ENCODE results near the gene ANXA2.
A peak's percentile ranks its signal among the peaks of the same experiment; 100 is the strongest.

ANXA2 gene

DNA sequence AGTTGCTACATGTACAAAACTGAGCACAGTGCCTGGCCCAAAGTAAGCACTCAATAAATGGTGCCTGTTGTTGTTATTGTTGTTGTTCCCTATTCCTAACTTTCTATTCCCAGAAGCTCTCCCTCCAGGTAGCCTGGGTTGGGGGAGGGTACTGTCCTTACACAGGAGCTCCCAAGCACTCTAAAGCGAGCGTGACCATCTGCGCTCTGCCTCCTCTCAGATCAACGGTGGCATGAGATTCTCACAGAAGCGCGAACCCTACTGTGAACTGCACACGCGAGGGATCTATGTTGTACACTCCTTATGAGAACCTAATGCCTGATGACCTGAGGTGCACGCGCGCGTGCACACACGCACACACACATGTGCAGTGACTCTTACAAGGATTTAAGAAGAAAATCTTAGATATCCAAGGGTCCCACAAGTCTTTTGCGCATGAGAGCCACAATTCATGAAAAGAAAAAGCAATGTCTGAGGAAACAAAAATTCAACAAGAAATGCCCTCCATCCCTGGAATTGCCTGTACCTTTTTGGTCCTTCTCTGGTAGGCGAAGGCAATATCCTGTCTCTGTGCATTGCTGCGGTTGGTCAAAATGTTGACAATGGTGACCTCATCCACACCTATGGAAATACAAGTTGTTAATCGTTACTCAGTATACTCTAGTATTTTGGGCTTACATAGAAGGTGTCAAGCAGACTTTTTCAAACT is 33.7 kb downstream of the ANXA2 start:
- no peak for DNase-seq

DNA sequence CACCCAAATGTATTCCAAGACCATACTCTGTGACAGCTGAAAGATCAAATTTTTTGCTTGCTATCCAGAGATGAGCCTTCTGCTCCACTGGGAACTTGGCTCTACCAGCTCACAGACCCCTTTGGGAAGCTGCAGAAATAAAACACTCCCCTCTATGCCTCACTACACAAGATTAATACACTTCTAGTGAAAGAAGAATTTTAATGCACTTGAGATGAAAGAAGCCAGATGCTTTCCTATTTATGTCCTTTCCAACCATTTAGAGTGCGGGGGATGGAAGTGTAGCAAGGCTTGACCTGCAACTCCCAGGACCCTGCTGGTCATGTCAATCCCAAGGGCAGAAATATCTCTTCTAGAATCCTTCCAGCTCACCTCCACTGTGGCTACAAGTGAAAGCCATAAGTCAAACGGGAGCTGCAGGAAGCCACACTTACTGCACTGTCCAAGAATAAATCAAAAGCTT is 34.7 kb downstream of the ANXA2 start:
- DNase-seq, result peak; percentile 42

DNA sequence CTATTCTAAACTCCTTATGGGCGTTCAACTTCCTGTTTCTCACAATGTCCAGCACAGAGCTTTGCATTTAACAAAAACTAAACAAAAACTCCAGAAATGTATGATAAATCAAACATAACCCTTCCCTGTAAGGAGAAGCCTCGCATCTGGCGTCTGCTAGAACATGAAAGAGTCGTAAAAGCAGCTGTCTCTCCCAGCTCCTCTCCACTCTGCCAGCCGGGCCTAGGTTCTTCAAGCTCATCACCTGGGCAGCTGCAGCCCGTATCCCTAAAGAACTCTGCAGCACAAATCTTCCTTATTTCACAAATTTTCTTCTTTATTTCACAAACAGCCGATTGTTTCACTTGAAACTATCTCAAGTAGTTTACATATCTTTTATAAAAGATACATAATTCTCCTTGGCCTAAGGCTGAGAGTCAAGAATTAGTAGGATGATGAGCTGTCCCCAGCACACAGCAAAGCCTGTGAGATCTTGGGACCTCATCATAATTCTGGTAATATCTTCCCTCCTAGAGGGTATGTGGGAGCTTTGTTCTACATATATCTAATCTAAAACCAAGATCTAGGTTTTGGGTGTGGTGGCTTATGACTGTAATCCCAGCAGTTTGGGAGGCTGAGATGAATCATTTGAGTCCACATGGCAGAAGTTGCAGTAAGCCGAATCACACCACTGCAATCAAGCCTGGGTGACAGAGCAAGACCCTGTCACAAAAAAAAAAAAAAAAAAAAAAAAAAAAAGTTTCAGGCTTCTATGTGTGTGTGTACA is 35.3 kb downstream of the ANXA2 start:
- peak; percentile 42 for DNase-seq

DNA sequence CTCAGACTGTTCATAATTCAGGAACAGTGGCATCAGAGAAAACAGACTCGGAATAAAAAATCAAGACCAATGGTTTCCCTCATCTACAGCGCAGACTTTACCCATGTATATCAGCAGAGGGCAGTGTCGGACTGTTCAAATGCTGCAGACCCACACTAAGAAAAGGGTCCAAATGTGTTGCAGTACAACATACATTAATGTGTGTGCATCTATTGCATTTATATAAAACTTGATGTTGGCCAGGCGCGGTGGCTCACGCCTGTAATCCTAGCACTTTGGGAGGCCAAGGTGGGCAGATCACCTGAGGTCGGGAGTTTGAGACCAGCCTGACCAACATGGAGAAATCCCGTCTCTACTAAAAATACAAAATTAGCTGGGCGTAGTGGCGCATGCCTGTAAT is 38.0 kb downstream of the ANXA2 start:
- peak; percentile 75 for DNase-seq

DNA sequence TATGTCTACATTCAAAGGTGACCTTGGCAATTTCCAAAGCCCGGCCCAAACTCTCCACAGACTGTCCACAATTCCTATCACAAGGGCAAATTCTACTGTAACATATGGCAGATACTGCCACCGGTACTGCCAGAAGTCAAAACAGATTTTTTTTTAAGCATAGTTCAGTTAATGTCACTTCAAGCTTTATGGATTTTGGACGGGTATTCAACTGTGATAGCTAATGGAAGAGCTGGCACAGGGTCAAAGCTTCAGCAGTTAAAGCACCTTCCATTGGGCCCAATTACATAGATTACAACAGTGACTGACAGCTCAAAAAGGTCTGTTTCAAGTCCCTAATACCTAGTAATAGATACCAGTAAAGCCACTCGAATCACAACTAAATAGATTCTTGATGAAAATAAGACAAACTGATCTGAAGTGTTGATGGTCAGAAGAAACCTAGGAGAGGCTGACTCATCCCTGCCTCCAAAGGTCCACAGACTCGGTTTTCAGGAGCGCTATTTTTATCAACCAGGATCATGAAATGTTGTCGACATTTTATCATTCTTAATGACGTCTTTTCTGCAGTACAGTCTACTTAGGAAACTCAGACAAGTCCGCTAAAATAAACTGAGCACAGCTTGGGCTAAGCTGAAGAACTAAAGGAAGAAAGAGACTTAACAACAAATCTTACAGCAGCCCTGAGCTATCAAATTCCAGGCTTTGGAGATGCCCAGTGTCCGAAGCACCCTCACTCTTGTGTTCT is 38.7 kb downstream of the ANXA2 start:
- DNase-seq, result peak; percentile 94

DNA sequence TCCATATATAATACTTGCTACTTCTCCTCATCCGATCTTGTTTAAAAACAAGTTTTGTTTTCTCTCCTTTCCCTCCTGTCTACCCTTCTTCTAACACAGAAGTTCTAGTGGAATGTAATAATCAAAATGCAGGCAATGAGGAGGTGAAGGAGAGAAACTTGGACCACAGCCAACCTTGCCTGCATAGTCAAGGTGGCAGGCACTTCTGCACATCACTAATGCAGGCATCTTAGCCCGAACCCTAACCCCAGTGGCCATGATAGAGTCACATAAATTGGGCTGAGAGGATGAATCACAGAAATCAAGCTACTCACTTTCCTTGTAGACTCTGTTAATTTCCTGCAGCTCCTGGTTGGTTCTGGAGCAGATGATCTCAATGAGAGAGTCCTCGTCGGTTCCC is 41.0 kb downstream of the ANXA2 start:
- no peak for DNase-seq

DNA sequence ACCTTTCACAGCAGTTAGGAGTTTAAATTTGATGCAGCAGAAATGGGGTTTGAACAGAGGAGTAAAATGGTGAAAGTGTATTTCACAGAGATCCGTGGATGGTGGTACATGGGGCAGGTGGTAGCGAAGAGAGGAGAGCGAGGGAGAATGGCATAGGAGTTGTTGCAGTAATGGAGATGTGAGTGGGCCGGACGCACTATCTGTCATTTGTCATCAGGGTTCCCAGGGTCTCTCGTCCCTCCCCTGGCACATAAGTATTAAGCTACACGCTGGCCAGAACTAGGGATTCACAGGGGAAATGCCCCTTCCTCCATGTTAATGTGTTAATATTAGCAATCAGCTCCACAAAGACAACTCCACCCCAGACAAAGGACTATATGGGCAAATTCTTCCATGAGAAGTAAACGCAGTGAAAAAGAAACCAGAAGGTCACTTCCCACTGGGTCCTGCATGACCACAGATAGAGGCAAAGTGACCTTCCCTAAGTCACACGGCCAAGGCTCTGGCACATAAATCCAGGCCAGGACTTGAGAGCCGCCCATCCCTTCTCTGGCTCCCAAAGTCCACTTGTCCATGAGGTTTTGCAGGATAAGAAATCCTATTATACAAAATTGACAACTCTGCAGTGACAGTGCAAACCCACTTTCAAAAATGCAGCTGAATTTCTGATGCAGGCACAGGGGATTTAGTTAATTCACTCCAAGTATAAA is 42.5 kb downstream of the ANXA2 start:
- DNase-seq, result no peak

DNA sequence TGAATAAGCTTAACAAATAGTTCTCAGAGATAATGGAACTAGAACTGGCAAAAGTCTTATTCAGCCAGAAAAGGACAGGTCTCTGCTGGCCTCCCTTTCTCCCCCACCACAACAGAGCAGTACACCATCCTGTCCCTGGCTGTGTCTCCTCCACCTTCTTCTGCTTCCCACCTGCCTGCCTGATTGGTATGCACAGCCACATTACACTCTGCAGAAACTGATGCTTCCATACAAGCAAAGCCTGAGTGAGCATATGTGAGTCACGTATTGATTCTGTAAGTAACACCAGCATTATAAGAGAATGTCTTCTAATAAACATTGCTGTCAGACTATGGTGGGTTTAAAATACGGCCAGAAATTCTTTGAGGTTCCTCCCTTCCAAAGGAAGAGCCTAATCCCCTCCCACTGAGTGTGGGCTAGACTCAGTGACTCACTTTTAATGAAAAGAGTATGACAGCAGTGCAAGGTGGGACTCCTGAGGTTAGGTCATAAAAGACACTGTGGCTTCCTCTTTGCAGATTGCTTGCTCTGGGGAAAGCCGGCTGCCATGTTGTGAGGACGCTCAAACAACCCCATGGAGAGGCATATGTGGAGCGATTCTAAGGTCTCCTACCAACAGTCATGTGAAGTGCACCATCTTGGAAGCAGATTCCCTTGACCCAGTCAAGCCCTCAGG is 44.4 kb downstream of the ANXA2 start:
- DNase-seq, result no peak

DNA sequence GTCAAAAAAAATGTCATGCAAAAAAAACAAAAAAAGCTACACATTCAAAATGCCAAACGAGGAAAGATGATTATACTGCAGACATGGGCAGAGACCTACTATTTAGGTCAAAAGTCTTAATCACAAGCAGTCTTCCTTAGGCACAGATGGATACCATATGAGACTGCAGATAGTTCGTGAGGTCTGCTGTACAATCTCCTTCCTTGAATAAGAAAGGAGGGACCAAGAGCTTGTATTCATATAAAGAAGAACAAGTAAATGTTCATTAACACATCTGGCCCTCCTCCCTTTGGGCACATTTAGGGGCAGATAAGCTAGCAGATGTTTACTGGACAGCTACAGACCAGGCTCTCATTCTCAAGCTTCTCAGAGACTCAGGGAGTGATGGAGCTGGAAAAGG is 45.3 kb downstream of the ANXA2 start:
- DNase-seq, result no peak

DNA sequence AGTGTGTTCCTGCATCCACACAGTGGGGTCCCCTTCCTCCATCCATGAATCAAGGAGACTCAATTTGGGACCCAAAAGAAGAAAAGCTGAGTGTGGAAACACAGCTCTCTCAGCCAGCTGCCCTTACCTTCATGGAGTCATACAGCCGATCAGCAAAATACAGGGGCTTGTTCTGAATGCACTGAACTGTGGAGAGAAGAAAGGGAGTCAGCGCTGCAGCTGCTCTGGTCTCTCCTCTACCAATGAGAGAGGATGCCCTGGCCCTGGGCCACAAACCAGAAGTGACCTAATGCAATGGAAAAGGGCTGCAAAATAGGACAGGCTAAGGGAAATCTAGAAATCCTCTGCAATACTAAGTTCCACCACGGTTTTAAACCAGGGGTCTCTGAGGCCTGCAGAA is 46.7 kb downstream of the ANXA2 start:
- peak; percentile 77 for DNase-seq

DNA sequence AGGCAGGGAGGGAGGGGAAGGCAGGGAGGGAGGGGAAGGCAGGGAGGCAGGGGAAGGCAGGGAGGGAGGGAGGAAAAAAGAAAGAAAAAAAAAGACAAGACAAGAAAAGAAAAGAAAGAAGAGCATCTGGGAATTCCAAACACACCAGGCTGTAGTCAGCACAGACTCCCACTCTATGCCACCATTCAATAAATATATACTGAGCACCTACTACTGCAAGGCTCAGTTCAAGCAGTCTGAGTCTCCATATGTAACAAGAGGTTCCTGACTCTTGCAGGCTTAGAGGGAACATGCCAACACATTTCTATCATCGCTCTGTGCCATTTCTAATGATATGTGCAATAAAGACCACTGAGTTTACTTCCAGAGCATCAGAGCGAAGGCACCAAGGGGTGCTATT is 47.7 kb downstream of the ANXA2 start:
- DNase-seq, result peak; percentile 15

DNA sequence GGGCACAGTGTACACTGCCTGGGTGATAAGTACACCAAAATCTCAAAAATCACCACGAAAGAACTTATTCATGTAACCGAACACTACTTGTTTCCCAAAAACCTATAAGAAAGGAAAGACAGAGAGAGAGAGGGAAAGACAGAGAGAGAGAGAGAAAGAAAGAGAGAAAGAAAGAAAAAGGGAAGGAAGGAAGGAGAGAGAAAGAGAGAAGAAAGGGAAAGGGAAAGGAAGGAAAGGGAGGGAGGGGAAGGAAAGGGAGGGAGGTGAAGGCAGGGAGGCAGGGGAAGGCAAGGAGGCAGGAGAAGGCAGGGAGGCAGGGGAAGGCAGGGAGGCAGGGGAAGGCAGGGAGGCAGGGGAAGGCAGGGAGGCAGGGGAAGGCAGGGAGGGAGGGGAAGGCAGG is 48.2 kb downstream of the ANXA2 start:
- no peak for DNase-seq

DNA sequence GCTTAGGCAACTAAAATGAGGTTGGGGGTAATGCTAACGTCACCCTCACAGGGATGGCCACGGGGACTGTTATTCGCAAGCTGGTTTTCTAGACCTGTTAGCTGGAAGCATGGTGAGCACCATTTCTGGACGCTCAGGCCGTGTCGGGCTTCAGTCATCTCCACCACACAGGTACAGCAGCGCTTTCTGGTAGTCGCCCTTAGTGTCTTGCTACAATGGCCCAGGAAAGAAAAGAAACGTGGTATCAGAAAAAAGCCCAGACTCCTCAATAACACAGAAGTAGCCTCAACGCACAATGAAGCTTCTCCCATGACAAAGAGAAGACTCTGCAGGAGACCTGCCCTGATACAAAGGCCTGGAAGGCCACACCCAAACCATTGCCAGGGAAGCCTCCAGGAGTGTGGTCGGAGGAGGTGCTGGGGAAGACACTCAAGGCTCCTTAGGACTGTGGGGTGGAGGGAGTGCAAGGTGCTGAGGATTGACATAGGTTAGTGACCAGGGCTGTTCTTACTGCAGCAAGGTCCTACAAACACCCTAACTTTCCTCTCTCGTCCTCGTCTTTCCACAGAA is 50.2 kb downstream of the ANXA2 start:
- no peak for DNase-seq

DNA sequence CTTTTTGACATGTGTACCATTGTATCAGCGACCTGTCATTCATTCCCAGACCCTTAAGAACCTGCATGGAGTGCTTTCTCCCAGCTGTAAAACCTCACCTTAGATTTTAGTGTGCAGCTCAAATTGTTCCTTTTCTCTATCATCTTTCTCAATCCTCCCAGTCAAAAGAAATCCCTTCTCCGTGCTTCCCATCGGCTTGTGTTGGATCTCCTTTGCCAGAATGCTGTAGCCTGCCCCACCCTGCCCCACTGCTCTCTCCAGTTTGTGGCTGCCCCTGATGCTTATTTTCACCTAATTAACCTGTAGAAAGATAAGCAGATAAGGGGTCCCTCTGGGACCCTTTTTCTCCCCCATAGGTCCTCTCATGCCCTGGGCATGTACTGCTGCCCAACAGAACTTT is 51.1 kb downstream of the ANXA2 start:
- no peak for DNase-seq

DNA sequence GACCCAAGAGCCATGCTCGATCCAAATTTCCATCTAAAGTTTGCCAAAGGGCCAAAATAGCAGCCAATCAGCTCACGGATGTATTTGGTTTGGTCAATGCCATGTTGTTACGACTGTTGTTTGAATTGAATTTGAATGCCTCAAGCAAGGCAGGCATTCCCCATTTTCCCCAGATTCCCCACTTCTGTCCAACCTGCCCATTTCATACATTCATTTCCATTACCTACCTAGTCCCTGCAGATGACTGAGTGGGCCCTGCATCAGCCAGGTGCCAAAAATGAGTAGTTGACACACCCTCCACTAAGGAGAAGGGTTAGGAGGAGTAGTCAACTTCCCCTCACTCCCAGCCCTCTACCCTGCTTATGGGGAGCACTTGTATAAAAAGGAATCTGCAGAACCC is 51.7 kb downstream of the ANXA2 start:
- DNase-seq, result no peak

DNA sequence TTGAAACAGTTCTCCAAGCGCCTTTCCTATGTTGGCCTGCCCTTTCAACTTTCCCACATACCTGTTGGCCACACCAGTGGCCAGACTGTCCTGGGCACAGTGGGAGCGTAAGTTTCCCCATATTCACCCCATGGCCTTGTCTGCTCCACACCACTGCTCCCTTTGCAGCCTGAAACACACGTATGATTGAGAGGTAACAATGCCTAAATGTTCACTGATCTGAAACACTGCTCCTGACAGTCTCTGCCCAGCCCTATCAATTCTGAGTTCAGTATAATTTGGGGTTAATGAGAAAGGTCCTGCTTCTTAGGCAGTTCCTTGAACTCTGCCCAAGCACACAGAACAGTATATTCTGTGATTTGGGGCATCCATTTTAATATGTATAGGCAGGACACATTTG is 52.2 kb downstream of the ANXA2 start:
- DNase-seq, result no peak

DNA sequence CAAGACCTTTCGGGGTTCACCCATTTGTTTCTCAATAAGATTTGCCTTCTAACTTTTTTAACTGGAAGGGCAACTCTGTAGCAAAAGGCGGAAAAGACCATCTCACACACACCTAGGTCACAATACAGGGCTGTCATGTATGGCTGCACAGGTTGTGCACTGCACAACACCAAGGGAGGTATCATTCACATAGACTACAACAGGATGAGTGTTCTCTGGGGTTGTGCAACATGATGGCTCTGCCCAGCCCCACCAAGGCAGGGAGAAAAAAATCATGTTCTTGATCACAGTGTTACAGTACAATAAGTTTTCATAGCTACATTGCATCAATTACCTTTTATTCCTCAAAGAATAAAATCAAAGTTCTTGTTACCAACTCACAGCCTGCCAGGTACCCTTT is 52.8 kb downstream of the ANXA2 start:
- DNase-seq, result no peak

DNA sequence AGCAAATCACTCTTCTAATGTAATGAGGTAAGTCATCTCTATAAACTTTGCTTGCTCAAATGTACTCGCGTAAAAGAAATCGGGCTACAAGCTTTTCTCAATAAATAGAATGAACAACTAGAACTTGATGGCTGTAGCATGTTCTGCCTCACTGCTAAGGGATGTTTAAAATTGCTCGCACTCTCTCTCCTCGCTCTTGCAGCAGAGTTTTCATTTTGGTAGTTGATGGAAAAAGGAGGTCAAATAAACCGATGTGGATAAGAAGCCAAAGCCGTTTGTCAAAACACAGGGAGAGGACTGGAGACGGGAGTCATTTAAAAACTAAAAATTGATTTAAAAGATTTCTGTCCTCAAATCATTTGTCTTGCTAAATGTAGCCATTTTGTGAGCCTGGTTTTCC is 53.3 kb downstream of the ANXA2 start:
- no peak for DNase-seq

DNA sequence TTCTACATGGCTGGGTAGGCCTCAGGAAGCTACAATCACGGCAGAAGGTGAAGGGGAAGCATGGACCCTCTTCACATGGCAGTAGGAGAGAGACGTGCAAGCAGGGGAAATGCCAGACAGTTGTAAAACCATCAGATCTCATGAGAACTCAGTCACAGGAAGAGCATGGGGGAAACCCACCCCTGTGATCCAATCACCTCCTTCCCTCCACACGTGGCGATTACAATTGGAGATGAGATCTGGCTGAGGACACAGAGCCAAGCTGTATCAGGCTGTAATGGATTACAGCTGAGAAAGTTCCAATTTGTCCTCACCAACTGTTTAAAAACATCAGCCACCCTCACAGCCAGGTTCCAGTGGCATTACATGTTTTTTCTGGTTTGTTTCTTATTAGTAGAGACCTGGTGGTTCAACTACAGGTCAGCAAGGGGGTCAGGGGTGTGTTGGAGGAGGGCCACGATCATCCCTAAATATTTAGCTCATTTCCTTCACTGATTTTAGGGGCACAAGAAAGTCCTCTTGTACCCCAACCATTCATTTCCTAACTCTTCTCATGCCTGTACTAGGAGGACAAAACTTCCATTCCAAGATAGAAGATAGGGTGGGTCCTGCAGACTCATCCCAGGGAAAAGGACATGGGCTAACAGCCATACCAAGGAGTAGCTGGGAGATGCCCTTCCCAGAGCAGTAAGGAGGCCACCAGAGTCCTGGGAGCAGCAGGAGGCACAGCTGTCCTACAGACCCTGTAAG is 54.4 kb downstream of the ANXA2 start:
- DNase-seq, result no peak

DNA sequence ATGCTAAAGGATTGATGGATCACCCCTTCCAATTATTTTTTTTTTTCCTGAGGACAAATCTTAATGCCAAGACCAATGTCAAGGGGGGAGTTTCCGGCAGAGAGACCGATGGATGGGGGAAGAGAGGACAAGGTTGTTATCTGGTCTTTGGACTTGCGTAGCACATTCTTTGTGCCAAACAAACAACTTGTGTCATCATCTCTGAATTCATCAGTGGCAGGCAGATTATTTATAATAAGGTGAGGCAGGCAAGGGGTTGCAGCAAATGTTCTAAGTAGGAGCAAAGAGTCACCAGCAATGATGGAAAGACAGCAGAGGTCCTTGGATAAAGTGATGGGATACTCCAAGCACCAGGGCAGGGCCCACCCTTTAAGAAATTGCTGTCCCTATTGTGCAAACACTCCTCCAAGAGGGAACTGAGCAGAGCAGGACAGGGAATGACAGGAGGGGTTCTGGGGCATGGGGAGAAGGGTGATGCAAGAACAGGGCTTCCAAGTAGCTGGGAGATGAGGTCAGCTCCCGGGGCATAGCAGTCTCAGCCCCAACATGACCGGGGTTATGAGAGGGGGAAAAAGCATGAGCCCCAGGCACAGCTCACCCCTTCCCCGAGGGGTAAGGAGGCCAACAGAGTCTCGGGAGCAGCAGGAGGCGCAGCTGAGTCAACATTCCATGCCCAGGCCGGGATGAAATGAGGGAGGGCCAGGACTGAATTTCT is 57.4 kb downstream of the ANXA2 start:
- no peak for DNase-seq

DNA sequence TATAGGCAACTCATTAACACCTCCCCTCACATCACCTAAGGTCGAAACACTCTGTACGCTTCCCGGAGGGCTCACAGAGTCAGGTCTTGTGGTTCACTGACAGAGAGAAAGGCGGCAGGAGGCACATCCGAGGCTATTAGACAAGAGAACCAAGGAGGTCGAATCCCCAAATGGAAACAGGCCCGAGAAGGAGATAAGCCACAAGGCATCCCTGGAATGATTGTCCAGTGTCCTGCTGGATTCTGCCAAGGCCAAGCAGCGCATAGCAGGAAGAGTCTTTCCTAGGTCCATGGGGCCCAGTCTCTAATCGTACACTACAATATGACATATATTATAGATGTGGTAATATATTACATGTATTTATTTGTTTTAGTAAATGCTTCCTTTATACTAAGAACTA is 58.5 kb downstream of the ANXA2 start:
- no peak for DNase-seq

All from NCI-H1694 treated with DMSO at 0.1 percent for 48 hours (cell line).